BLaER1 (cell line): Measurements from ENCODE around the gene FAM221A.
"Not testable (repeated sequence)": the region's sequence is repeated elsewhere in the genome, so short reads cannot be mapped to it uniquely, and the experiment has no call there.

Experiments used
- H3K27ac ChIP-seq: shearing (Covaris generic); formaldehyde crosslinking; 2 replicates; pipeline ENCODE4 v1.8.1; 2022
- H3K27me3 ChIP-seq: shearing (Covaris generic); formaldehyde crosslinking; 2 replicates; pipeline ENCODE4 v1.8.1; 2022
- H3K36me3 ChIP-seq: shearing (Covaris generic); formaldehyde crosslinking; 2 replicates; pipeline ENCODE4 v1.8.1; 2022
- H3K4me1 ChIP-seq: shearing (Covaris generic); formaldehyde crosslinking; 2 replicates; pipeline ENCODE4 v1.8.1; 2022
- H3K4me2 ChIP-seq: shearing (Covaris generic); formaldehyde crosslinking; 2 replicates; pipeline ENCODE4 v1.8.1; 2022
- H3K4me3 ChIP-seq: shearing (Covaris generic); formaldehyde crosslinking; 2 replicates; pipeline ENCODE4 v1.8.1; 2022
- H3K9ac ChIP-seq: shearing (Covaris generic); formaldehyde crosslinking; 2 replicates; pipeline ENCODE4 v1.8.1; 2022
- H3K9me3 ChIP-seq: shearing (Covaris generic); formaldehyde crosslinking; 2 replicates; pipeline ENCODE4 v1.8.1; 2022
- H4K20me1 ChIP-seq: shearing (Covaris generic); formaldehyde crosslinking; 2 replicates; pipeline ENCODE4 v1.8.1; 2022
- Cebpa-rat ChIP-seq: shearing (Covaris generic); IDR thresholded peaks from 2 replicates; pipeline ENCODE4 v1.8.1; 2022

FAM221A gene

GRCh38 chr7:23715099-23715498 is 35.1 kb downstream of the FAM221A start:
- Histone ChIP-seq H3K4me2 (no peak overlapping the region), H3K4me3 (no peak overlapping the region), H3K36me3 (no peaks in the 10 kb centered on the region), H4K20me1 (no peaks in the 10 kb centered on the region), H3K9ac (no peak overlapping the region), H3K27me3 (no peaks in the 10 kb centered on the region), H3K27ac (no peak overlapping the region), H3K9me3 (no peaks in the 10 kb centered on the region), H3K4me1 (no peaks in the 10 kb centered on the region)
- TF ChIP-seq Cebpa-rat = no peak

GRCh38 chr7:23717788-23718187 is 37.8 kb downstream of the FAM221A start:
- Histone ChIP-seq H4K20me1 (no peaks in the 10 kb centered on the region), H3K4me1 (no peaks in the 10 kb centered on the region), H3K27ac (no peak overlapping the region), H3K27me3 (no peaks in the 10 kb centered on the region), H3K4me2 (no peak overlapping the region), H3K9ac (no peak overlapping the region), H3K4me3 (no peak overlapping the region), H3K9me3 (no peaks in the 10 kb centered on the region), H3K36me3 (no peaks in the 10 kb centered on the region)
- no peak for TF ChIP-seq Cebpa-rat

- Histone ChIP-seq H3K4me2 (no peak overlapping the region), H3K9ac (no peak overlapping the region), H3K4me1 (no peaks in the 10 kb centered on the region), H3K9me3 (no peaks in the 10 kb centered on the region), H3K27me3 (no peaks in the 10 kb centered on the region), H4K20me1 (no peaks in the 10 kb centered on the region), H3K36me3 (no peaks in the 10 kb centered on the region), H3K4me3 (no peak overlapping the region), H3K27ac (no peak overlapping the region)
- TF ChIP-seq Cebpa-rat = no peak
Observed at GRCh38 chr7:23721456-23721855, 41.5 kb downstream of the FAM221A start.

GRCh38 chr7:23722587-23723216 is 42.7 kb downstream of the FAM221A start:
- H3K27ac ChIP-seq, H3K27me3 ChIP-seq, H3K9ac ChIP-seq, H3K4me3 ChIP-seq, H3K36me3 ChIP-seq, H3K4me1 ChIP-seq, H3K9me3 ChIP-seq, H3K4me2 ChIP-seq, H4K20me1 ChIP-seq: not testable (repeated sequence)

- not testable (repeated sequence) for H3K4me3 ChIP-seq, H3K36me3 ChIP-seq, H3K4me2 ChIP-seq, H4K20me1 ChIP-seq, H3K9ac ChIP-seq, H3K27ac ChIP-seq, H3K27me3 ChIP-seq, H3K9me3 ChIP-seq, H3K4me1 ChIP-seq
Observed at GRCh38 chr7:23724113-23724512, 44.1 kb downstream of the FAM221A start.

- no peak overlapping the region for H3K9ac ChIP-seq
- TF ChIP-seq Cebpa-rat = no peak
- H3K36me3 ChIP-seq = peaks cover 9% of the 10 kb centered on the region; the same call in 1 of the 2 replicates
- no peak overlapping the region for H3K4me3 ChIP-seq
- no peaks in the 10 kb centered on the region for H4K20me1 ChIP-seq
- 0 out of 2 replicates have a peak, but pooled peaks cover 5% of the 10 kb centered on the region for H3K4me1 ChIP-seq
- peaks cover 43% of the 10 kb centered on the region for H3K9me3 ChIP-seq
- no peak overlapping the region for H3K4me2 ChIP-seq
- no peaks in the 10 kb centered on the region for H3K27me3 ChIP-seq
- no peak overlapping the region for H3K27ac ChIP-seq
Observed at GRCh38 chr7:23742051-23742450, 62.1 kb downstream of the FAM221A start.

- no peaks in the 10 kb centered on the region for H4K20me1 ChIP-seq
- 0 out of 2 replicates have a peak, but pooled peaks cover 5% of the 10 kb centered on the region for H3K4me1 ChIP-seq
- H3K9me3 ChIP-seq = peaks cover 43% of the 10 kb centered on the region
- H3K27me3 ChIP-seq = no peaks in the 10 kb centered on the region
- peaks cover 9% of the 10 kb centered on the region; the same call in 1 of the 2 replicates for H3K36me3 ChIP-seq
- no peak overlapping the region for H3K9ac ChIP-seq
- no peak overlapping the region for H3K4me3 ChIP-seq
- no peak overlapping the region for H3K4me2 ChIP-seq
- no peak overlapping the region for H3K27ac ChIP-seq
- TF ChIP-seq Cebpa-rat = no peak
Observed at GRCh38 chr7:23743226-23743625, 63.2 kb downstream of the FAM221A start.

- Histone ChIP-seq H3K36me3 (peaks cover 9% of the 10 kb centered on the region; the same call in 1 of the 2 replicates), H3K27me3 (no peaks in the 10 kb centered on the region), H3K27ac (no peak overlapping the region), H3K4me2 (no peak overlapping the region), H3K9ac (no peak overlapping the region), H4K20me1 (no peaks in the 10 kb centered on the region), H3K9me3 (peaks cover 43% of the 10 kb centered on the region), H3K4me3 (no peak overlapping the region), H3K4me1 (0 out of 2 replicates have a peak, but pooled peaks cover 5% of the 10 kb centered on the region)
- TF ChIP-seq Cebpa-rat = no peak
Observed at GRCh38 chr7:23746629-23747028, 66.6 kb downstream of the FAM221A start.

- Histone ChIP-seq H3K4me3 (no peak overlapping the region), H3K27me3 (no peaks in the 10 kb centered on the region), H3K9me3 (0 out of 2 replicates have a peak, but pooled peaks cover 5% of the 10 kb centered on the region), H3K9ac (no peak overlapping the region), H4K20me1 (no peaks in the 10 kb centered on the region), H3K36me3 (0 out of 2 replicates have a peak, but pooled peaks cover 6% of the 10 kb centered on the region), H3K4me2 (no peak overlapping the region), H3K27ac (no peak overlapping the region), H3K4me1 (no peaks in the 10 kb centered on the region)
- no peak for TF ChIP-seq Cebpa-rat
Observed at GRCh38 chr7:23751852-23752251, 71.9 kb downstream of the FAM221A start.
